LNCAP (cell line): Measurements from ENCODE around the gene TAF3.

ENCODE experiments used
- CTCF ChIP-seq: fragments of 450-650 bp; IDR thresholded peaks from 2 replicates; pipeline ENCODE4 v1.5.1; 2017; ENCODE audit warnings: mild to moderate bottlenecking

TAF3 gene

GRCh38 chr10:8043569-8044306 is 225.4 kb downstream of the TAF3 start:
- no peak for TF ChIP-seq CTCF

GRCh38 chr10:8044331-8044907 is 226.1 kb downstream of the TAF3 start:
- no peak for TF ChIP-seq CTCF

GRCh38 chr10:8044908-8045725 is 226.8 kb downstream of the TAF3 start:
- TF ChIP-seq CTCF = no peak

- TF ChIP-seq CTCF = no peak
Observed at GRCh38 chr10:8045726-8046494, 227.6 kb downstream of the TAF3 start.

GRCh38 chr10:8047452-8048280 is 229.4 kb downstream of the TAF3 start:
- TF ChIP-seq CTCF = no peak

GRCh38 chr10:8048281-8049008 is 230.1 kb downstream of the TAF3 start:
- no peak for TF ChIP-seq CTCF
